ENCODE measurements around the gene SPATA45. TPM values are rescaled to one million over a fixed set of nuclear protein-coding genes. Genes with fewer than 3 reads are reported as not detected.

The SPATA45 gene
- total RNA-seq, 1 experiment from 2014 or later: not detected

- CTCF ChIA-PET: no interaction called here
- Histone ChIP-seq H3K79me2 (ENCODE audit: low read length) (no peaks in the 10 kb centered on the region), H3F3A (ENCODE audit: low read length, unreplicated experiment) (no peaks in the 10 kb centered on the region), H3K4me3 (ENCODE audit: low read length) (no peak overlapping the region), H3K4me1 (ENCODE audit: insufficient read depth, low read length) (no peaks in the 10 kb centered on the region), H2AFZ (ENCODE audit: low read length) (no peak overlapping the region), H3K36me3 (ENCODE audit: low read depth, low read length) (peaks cover 20% of the 10 kb centered on the region), H3K27me3 (ENCODE audit: low read length) (no peaks in the 10 kb centered on the region), H3K4me2 (ENCODE audit: low read length) (no peak overlapping the region), H3K9me3 (ENCODE audit: low read length) (no peaks in the 10 kb centered on the region), H4K20me1 (ENCODE audit: low read length) (no peaks in the 10 kb centered on the region), H3K9ac (ENCODE audit: low read length) (no peak overlapping the region), H3K9me2 (replicated peaks; ENCODE audit: low read length) (no peaks in the 10 kb centered on the region), H3K27ac (ENCODE audit: low read length) (no peak overlapping the region)
- no TSS peak for BruUV-seq (replicated peaks)
- ATAC-seq (no peak), DNase-seq (no peak)
- POLR2A ChIA-PET (ENCODE audit: unreplicated experiment): no interaction called here
- TF ChIP-seq EZH2phosphoT487 (IDR thresholded peaks at IDR 0.05; ENCODE audit: borderline replicate concordance, low read length) (no peak), EZH2 (IDR thresholded peaks at IDR 0.05; ENCODE audit: low read length, unreplicated experiment) (no peak)
- TF ChIP-seq, protein P1, sequence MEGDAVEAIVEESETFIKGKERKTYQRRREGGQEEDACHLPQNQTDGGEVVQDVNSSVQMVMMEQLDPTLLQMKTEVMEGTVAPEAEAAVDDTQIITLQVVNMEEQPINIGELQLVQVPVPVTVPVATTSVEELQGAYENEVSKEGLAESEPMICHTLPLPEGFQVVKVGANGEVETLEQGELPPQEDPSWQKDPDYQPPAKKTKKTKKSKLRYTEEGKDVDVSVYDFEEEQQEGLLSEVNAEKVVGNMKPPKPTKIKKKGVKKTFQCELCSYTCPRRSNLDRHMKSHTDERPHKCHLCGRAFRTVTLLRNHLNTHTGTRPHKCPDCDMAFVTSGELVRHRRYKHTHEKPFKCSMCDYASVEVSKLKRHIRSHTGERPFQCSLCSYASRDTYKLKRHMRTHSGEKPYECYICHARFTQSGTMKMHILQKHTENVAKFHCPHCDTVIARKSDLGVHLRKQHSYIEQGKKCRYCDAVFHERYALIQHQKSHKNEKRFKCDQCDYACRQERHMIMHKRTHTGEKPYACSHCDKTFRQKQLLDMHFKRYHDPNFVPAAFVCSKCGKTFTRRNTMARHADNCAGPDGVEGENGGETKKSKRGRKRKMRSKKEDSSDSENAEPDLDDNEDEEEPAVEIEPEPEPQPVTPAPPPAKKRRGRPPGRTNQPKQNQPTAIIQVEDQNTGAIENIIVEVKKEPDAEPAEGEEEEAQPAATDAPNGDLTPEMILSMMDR (conservative IDR thresholded peaks at IDR 0.05; ENCODE audit: low read depth, low read length): no peak
- intact Hi-C loops (cut with micrococcal nuclease): no loop called here
These were observed 32.7 kb upstream of the SPATA45 start for GRCh38 chr1:212879947-212880690.

- Histone ChIP-seq H3K36me3 (ENCODE audit: low read depth, low read length) (peaks cover 22% of the 10 kb centered on the region), H3F3A (ENCODE audit: low read length, unreplicated experiment) (no peaks in the 10 kb centered on the region)
- CTCF ChIA-PET: no interaction called here
These were observed 31.0 kb upstream of the SPATA45 start for GRCh38 chr1:212878418-212878817.

More at GRCh38 chr1:212878418-212878817, 31.0 kb upstream of the SPATA45 start:
- H3K9me3 ChIP-seq (ENCODE audit: low read length): no peaks in the 10 kb centered on the region
- no peak overlapping the region for H3K4me2 ChIP-seq (ENCODE audit: low read length)
- ATAC-seq (no peak), DNase-seq (no peak)
- no peaks in the 10 kb centered on the region for H3K27me3 ChIP-seq (ENCODE audit: low read length)
- no peaks in the 10 kb centered on the region for H3K4me1 ChIP-seq (ENCODE audit: insufficient read depth, low read length)
- no peaks in the 10 kb centered on the region for H3K9me2 ChIP-seq (replicated peaks; ENCODE audit: low read length)
- TF ChIP-seq EZH2 (IDR thresholded peaks at IDR 0.05; ENCODE audit: low read length, unreplicated experiment) (no peak), EZH2phosphoT487 (IDR thresholded peaks at IDR 0.05; ENCODE audit: borderline replicate concordance, low read length) (no peak)
- TF ChIP-seq, protein P1 (conservative IDR thresholded peaks at IDR 0.05; ENCODE audit: low read depth, low read length): no peak
- no peak overlapping the region for H3K4me3 ChIP-seq (ENCODE audit: low read length)
- POLR2A ChIA-PET (ENCODE audit: unreplicated experiment): interaction anchor here (0.7 kb wide), 1 partner anchor 838 kb away, joined by 3 read pairs; no protein-coding TSS in a partner anchor
- no TSS peak for BruUV-seq (replicated peaks)
- intact Hi-C loops (cut with micrococcal nuclease): no loop called here
- no peaks in the 10 kb centered on the region for H4K20me1 ChIP-seq (ENCODE audit: low read length)
- no peak overlapping the region for H3K27ac ChIP-seq (ENCODE audit: low read length)
- no peak overlapping the region for H3K9ac ChIP-seq (ENCODE audit: low read length)
- no peak overlapping the region for H2AFZ ChIP-seq (ENCODE audit: low read length)
- no peaks in the 10 kb centered on the region for H3K79me2 ChIP-seq (ENCODE audit: low read length)
